GM12891 (cell line): ENCODE data around the gene HNF1A.

Experiments
- POLR2A ChIP-seq: IDR thresholded peaks from 2 replicates; pipeline ENCODE4 v1.6.1; 2011; ENCODE audit warnings: low read depth, low read length, control low read depth
- POLR2AphosphoS5 ChIP-seq: IDR thresholded peaks from 2 replicates; pipeline ENCODE4 v1.6.1; 2011; ENCODE audit warnings: low read depth, low read length, control low read depth

DNA sequence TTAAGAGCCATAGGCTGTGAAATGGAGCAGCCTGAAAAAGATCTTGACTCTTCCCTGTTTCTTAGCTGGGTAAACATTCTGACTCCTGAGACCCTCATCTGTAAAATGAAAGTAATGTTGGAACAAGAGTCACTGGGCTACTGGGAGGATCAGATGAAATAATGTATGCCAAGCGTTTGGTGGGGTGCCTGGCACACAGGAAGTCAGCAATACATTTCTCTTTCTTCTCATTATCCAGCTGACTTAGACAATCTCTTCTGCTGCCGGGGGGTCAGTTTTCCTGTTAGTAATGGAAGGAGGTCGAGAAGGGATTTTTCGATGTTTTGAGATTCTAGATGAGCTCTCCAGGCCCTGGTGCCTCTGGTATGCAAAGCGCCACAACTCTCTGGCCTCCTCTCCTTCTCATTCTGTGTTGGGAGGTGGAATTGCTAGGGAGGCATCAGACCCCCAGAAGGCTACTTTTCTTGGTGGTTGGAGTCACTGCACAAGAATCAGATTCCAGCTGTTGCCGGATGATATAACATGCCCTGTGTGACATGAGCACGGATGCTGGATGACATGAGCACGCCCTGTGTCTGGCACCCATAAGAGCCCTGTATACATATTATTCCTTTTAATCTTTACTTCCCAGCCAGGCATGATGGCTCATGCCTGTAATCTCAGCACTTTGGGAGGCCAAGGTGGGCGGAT is 56.4 kb downstream of the HNF1A start:
- no peak for TF ChIP-seq POLR2AphosphoS5
- no peak for TF ChIP-seq POLR2A
